HL-60/S4 treated with phorbol 12-myristate 13-acetate at 8.2 ng/mL for 4 days and 3 days (cell line): Measurements from ENCODE around the gene BRI3.

ENCODE experiments used
- in situ Hi-C: fragments of 300-500 bp; cut with MboI; formaldehyde crosslinking; loops from 2 replicates; pipeline ENCODE4 v1.15.0; 2022; ENCODE audit warnings: low sequenced_read_pairs

BRI3 gene

DNA sequence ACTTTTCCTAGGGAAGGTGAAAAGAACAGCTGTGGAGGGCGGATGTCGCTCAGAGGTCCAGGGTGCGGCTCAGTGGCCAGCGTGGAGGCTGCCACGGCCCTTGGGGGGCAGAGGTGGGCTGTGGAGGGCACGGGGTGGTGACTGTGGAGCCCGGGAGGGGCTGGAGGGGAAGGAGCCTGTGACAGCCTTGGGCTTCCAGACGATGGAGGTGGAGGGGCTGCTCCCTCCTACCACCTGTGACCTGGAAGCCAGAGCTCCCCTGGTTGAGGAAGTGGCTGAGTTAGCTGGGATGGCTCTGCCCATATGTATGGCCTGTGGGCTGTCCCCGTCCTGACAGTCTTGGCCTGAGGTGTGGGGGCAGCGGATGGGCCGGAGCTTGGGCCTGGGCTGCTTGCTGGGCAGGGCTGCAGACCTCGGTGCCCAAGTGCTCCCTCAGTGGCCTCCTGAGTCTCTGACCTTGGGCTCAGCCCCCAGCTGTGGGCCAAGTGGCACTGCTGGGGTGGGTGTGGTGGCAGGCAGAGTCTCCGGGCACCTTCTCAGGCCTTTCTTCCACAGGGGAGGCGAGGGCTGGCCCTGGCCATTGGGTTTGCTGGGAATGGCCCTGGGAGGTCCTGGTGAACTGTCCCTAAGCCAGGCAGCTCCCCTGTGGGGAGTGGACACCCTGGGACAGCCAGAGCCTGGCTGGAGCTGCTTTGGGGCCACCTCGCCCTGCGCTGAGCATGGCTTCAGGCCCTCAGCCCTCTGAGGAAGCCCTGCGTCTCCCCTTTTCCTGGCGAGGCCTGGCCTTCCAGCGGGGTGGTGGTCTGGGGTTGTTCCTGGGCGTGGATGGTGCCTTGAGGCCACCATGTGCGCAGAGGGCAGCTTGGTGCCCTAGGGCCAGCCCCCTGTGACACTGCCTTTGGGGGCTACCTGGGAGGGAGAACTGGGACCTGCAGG is 3.9 kb downstream of the BRI3 start:
- in situ Hi-C loops, result no loop called here

DNA sequence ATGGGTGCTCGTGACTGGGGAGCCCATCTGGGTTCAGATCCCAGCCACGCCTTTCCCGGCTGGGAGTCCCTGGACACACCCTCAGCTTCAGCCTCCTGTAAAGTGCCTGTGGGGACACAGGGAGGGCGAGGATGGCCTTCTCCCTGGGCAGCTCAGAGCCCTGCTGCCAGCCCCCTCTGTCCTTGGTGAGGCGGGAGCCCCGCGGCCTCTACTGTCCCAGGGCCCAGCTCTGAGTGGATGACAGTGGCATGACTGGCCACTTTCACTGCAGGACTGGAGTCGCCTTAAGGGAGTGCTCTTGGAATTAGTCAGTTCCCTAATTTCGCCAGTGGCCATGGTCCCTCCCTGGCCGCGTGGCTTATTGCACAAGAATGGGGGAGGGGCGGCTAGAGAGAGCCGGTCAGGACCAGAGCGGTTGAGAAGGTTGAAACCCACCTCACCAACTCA is 4.6 kb downstream of the BRI3 start:
- in situ Hi-C loops, result no loop called here

GRCh38 chr7:98286701-98287485 is 5.4 kb downstream of the BRI3 start:
- in situ Hi-C loops, result no loop called here

- in situ Hi-C loops, result no loop called here
Observed at GRCh38 chr7:98287486-98287959, 6.0 kb downstream of the BRI3 start.

GRCh38 chr7:98288064-98288823 is 6.8 kb downstream of the BRI3 start:
- in situ Hi-C loops, result no loop called here

DNA sequence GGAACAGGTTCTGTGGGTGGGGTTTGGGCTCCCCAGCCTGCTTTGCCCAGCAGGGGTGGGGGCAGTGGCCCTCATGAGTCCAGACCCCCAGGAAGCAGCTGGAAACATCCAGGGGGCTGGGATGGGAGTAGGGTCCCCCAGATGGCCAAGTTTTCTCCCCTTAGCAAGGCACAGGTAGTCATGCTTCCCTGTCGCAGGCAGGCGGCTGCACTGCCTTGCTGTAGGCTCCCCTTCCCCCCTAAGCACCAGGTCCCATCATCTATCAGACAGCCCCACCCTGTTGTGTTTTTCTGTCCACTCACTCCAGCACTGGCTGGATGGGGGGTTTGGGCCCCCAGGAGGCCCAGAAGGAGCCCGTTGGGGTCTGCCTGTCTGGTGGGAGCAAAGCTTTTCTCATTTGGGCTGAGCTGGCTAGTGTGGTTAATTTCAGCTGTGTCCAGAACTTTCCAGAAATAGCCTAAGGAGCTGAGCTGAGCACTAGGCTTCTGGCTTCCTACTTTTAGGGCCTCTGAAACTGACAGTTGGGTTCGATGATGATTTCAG is 7.9 kb downstream of the BRI3 start:
- in situ Hi-C loops, result no loop called here

- in situ Hi-C loops, result no loop called here
Observed at GRCh38 chr7:98291717-98292116, 10.2 kb downstream of the BRI3 start.

GRCh38 chr7:98293265-98293664 is 11.8 kb downstream of the BRI3 start:
- in situ Hi-C loops, result no loop called here

GRCh38 chr7:98293746-98294145 is 12.3 kb downstream of the BRI3 start:
- in situ Hi-C loops, result no loop called here

GRCh38 chr7:98294326-98294725 is 12.8 kb downstream of the BRI3 start:
- in situ Hi-C loops, result no loop called here

DNA sequence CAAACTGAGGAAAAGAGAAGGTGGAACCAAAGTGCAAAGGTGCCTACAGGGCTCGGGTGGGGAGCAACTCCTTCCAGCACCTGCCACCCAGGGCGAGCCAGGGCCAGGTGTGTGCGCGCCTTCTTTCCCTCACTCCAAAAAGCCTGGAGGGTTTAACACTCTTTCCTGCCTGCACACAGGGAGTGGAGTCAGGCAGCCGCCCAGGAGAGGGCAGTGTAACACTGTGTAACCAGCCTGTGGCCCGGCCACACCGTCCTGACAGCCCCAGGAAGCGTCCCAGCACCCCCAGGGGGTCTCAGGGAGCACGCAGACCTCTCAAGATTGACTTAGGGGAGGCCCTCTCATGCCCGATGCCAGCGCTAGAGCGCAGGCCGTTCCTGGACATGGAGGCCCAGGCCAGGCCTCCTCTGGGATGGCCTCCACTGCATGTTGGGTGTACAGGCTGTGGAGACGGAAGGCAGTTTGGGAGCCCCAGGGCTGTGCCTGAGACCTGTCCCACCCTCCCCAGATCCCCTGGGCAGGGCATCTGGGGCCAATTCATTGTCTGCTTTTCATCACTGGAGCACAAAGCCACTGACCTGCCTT is 13.4 kb downstream of the BRI3 start:
- in situ Hi-C loops, result no loop called here

- in situ Hi-C loops, result no loop called here
Observed at GRCh38 chr7:98295467-98296192, 14.1 kb downstream of the BRI3 start.

DNA sequence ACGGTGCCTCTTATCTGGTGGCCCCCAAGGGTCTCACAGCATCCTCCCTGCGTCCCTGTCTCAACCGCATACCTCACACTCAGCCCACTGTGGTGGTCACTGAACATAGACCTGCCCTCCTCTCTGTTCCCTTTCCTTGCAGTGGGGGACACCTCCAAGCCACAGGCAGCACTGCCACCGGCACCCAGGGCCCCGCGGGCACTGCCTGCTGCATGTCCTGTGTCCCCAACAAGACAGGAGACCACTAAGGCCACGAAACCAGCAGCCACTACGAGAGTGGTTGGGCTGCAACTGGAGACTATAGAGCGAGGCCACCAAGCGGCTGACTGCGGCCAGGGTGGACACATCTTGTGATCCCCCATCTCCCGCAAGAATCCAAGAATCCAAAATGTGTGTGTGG is 15.3 kb downstream of the BRI3 start:
- in situ Hi-C loops, result no loop called here

DNA sequence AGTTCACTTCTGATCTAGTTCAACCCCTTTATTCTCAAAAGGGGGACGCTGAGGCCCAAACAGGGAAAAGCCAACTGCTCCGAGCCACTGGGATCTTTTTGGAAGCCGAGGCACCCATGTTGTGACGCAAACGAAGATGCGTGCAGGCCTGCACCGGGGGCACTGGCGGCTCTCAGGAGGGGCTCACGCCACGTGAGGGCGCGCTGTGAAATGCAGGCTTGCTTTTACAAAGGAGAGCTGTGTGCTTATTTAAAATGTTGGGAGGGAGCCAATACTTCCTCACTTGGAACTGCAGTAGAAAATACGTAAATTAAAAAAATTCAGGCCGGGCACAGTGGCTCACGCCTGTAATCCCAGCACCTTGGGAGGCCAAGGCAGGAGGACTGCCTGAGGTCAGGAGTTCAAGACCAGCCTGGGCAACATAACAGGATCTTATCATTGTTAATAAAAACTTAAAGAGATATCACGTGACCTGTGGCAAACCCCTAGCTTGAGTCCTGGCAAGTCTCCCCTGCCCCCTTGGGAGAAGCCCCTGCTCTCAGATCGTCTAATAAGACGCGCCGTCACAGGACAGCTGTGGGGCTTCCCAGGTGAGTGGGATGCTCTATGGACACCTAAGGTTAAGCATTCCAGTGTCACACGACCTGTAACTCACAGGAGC is 16.3 kb downstream of the BRI3 start:
- in situ Hi-C loops, result no loop called here

- in situ Hi-C loops, result no loop called here
Observed at GRCh38 chr7:98300595-98301372, 19.3 kb downstream of the BRI3 start.

GRCh38 chr7:98301693-98302470 is 20.4 kb downstream of the BRI3 start:
- in situ Hi-C loops, result no loop called here

DNA sequence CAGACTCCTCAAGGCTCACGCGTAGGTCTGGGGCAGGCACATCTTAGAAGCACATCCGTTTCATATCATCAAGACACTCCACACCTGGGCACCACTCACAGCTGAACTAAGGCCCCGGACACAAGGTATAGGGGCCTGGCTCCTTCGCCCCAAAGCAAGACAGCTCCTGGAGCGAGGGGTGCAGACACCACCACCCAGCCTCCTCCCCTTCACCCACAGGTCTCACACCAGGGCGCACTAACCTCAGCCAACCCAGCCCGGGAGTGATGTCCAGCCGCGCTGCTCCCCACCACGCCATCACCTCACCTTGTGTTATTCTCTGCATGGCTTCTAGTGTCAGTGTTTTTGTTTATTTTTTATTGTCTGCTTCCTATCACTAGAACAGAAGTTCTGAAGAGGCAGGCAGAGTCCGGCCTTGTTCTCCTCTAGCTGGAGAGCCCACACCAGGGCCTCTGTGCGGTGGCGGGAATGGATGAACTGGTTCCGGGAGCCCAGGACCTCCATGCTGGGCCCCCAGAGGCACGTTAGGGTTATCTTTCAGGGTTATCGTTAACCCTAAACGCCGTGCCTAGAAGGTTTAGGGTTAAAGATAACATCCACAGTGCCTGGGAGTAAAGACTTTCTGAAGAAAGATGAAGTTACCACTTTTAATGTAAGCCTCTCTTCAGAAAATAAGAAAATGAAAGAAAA is 21.8 kb downstream of the BRI3 start:
- in situ Hi-C loops, result no loop called here
